ENCODE results near the gene CNTLN.
A peak's percentile ranks its signal among the peaks of the same experiment; 100 is the strongest.
"Not testable (repeated sequence)": the region's sequence is repeated elsewhere in the genome, so short reads cannot be mapped to it uniquely, and the experiment has no call there.

CNTLN gene

GRCh38 chr9:17509151-17509550 lies 374.3 kb downstream of the CNTLN start:
- DNase-seq (ENCODE audit: low read depth in 3 of 3), result no peak

- no peak for DNase-seq (ENCODE audit: low read depth in 3 of 3)
These were observed 374.9 kb downstream of the CNTLN start for GRCh38 chr9:17509701-17510100.

- no peak for DNase-seq (ENCODE audit: low read depth in 3 of 3)
These were observed 384.9 kb downstream of the CNTLN start for GRCh38 chr9:17519761-17520160.

GRCh38 chr9:17520268-17521064 lies 385.6 kb downstream of the CNTLN start:
- DNase-seq (ENCODE audit: low read depth in 3 of 3), result no peak

GRCh38 chr9:17521100-17521855 lies 386.4 kb downstream of the CNTLN start:
- DNase-seq (ENCODE audit: low read depth in 3 of 3), result no peak

- not testable (repeated sequence) for DNase-seq (ENCODE audit: low read depth in 3 of 3)
These were observed 391.9 kb downstream of the CNTLN start for GRCh38 chr9:17526726-17527125.

GRCh38 chr9:17528859-17529258 lies 394.0 kb downstream of the CNTLN start:
- DNase-seq (ENCODE audit: low read depth in 3 of 3), result no peak

- peak in 1 of 3 experiments; percentile 1 for DNase-seq (ENCODE audit: low read depth in 3 of 3)
These were observed 396.9 kb downstream of the CNTLN start for GRCh38 chr9:17531642-17532254.

- DNase-seq (ENCODE audit: low read depth in 3 of 3), result no peak
These were observed 397.6 kb downstream of the CNTLN start for GRCh38 chr9:17532461-17532860.

- DNase-seq (ENCODE audit: low read depth in 3 of 3), result no peak
These were observed 400.3 kb downstream of the CNTLN start for GRCh38 chr9:17535176-17535575.

- DNase-seq (ENCODE audit: low read depth in 3 of 3), result no peak
These were observed 401.2 kb downstream of the CNTLN start for GRCh38 chr9:17536027-17536426.

GRCh38 chr9:17551023-17551422 lies 416.2 kb downstream of the CNTLN start:
- no peak for DNase-seq (ENCODE audit: low read depth in 3 of 3)
